ENCODE results near the gene TANK. TPM values are rescaled to one million over a fixed set of nuclear protein-coding genes. Genes with fewer than 3 reads are reported as not detected.

TANK gene
- total RNA-seq, 4 donors from 2014 or later: 34.8 to 83.7 (median 60.7) TPM

- no peaks in the 10 kb centered on the region for H3K4me1 ChIP-seq
- H3K27me3 ChIP-seq: no peaks in the 10 kb centered on the region
- TF ChIP-seq CTCF (IDR thresholded peaks at IDR 0.05): no peak
- TF ChIP-seq POLR2A (IDR thresholded peaks at IDR 0.05): no peak
- peaks cover 0 to 74% (median 8%) of the 10 kb centered on the region in 3 donors for H3K36me3 ChIP-seq
- H3K27ac ChIP-seq: no peak overlapping the region
- intact Hi-C loops (cut with DNase I): no loop called here
- no peak for DNase-seq
- H3K9me3 ChIP-seq: no peaks in the 10 kb centered on the region
- no peak overlapping the region for H3K4me3 ChIP-seq
- 88 to 94% methylated on average over 2 of the region's 2 CpGs for WGBS, 2 donors
Observed at GRCh38 chr2:161209902-161210301, 49.7 kb downstream of the TANK start.

- no peak for DNase-seq
- Histone ChIP-seq H3K4me1 (no peaks in the 10 kb centered on the region), H3K9me3 (no peaks in the 10 kb centered on the region), H3K27ac (no peak overlapping the region), H3K4me3 (no peak overlapping the region), H3K36me3 (peaks cover 0 to 50% (median 0%) of the 10 kb centered on the region in 3 donors), H3K27me3 (no peaks in the 10 kb centered on the region)
- WGBS, 2 donors: 72 to 73% methylated on average over 3 of the region's 3 CpGs
- intact Hi-C loops (cut with DNase I): no loop called here
- no peak for TF ChIP-seq CTCF (IDR thresholded peaks at IDR 0.05)
- TF ChIP-seq POLR2A (IDR thresholded peaks at IDR 0.05): no peak
Observed at GRCh38 chr2:161217597-161218185, 57.5 kb downstream of the TANK start.

- no peaks in the 10 kb centered on the region for H3K9me3 ChIP-seq
- TF ChIP-seq POLR2A (IDR thresholded peaks at IDR 0.05): no peak
- TF ChIP-seq CTCF (IDR thresholded peaks at IDR 0.05): no peak
- H3K27me3 ChIP-seq: no peaks in the 10 kb centered on the region
- H3K27ac ChIP-seq: no peak overlapping the region
- no peaks in the 10 kb centered on the region for H3K4me1 ChIP-seq
- no peak for DNase-seq
- WGBS, 2 donors: 84 to 92% methylated on average over 1 of the region's 1 CpG
- H3K4me3 ChIP-seq: no peak overlapping the region
- intact Hi-C loops (cut with DNase I): no loop called here
- H3K36me3 ChIP-seq: peaks cover 0 to 42% (median 0%) of the 10 kb centered on the region in 3 donors
Observed at GRCh38 chr2:161219211-161219610, 59.0 kb downstream of the TANK start.

- Histone ChIP-seq H3K4me1 (no peaks in the 10 kb centered on the region), H3K9me3 (no peaks in the 10 kb centered on the region), H3K36me3 (peaks cover 0 to 62% (median 0%) of the 10 kb centered on the region in 3 donors), H3K27ac (no peak overlapping the region), H3K4me3 (no peak overlapping the region), H3K27me3 (no peaks in the 10 kb centered on the region)
- no peak for DNase-seq
- WGBS, 2 donors: 68 to 80% methylated on average over 3 of the region's 3 CpGs
- intact Hi-C loops (cut with DNase I): no loop called here
- no peak for TF ChIP-seq POLR2A (IDR thresholded peaks at IDR 0.05)
- TF ChIP-seq CTCF (IDR thresholded peaks at IDR 0.05): peak; percentile 53 to 81 (median 73)
Observed at GRCh38 chr2:161223139-161223732, 63.0 kb downstream of the TANK start.

GRCh38 chr2:161228511-161229240, 68.4 kb downstream of the TANK start:
- intact Hi-C loops (cut with DNase I): no loop called here
- no peak for DNase-seq
- TF ChIP-seq CTCF (IDR thresholded peaks at IDR 0.05) (no peak), POLR2A (IDR thresholded peaks at IDR 0.05) (no peak)
- H3K4me3 ChIP-seq: no peak overlapping the region
- H3K27ac ChIP-seq: no peak overlapping the region
- 87 to 98% methylated on average over 6 of the region's 6 CpGs for WGBS, 2 donors
- peaks cover 0 to 94% (median 0%) of the 10 kb centered on the region in 3 donors for H3K36me3 ChIP-seq
- no peaks in the 10 kb centered on the region for H3K9me3 ChIP-seq
- no peaks in the 10 kb centered on the region for H3K27me3 ChIP-seq
- no peaks in the 10 kb centered on the region for H3K4me1 ChIP-seq

All from esophagus squamous epithelium (tissue), 5 donors.